ACHN (cell line): Measurements from ENCODE around the gene FAM43B.

Experiments used
- DNase-seq: peaks from one replicate; pipeline ENCODE4 v3.0.0-alpha.2; 2015
- in situ Hi-C: cut with HindIII; loops from 2 replicates; pipeline ENCODE4 v1.10.0; 2017; ENCODE audit warnings: low sequenced_read_pairs, low pct_ligation_motif_present, low pct_unique_long_range_greater_than_20kb

FAM43B gene

DNA sequence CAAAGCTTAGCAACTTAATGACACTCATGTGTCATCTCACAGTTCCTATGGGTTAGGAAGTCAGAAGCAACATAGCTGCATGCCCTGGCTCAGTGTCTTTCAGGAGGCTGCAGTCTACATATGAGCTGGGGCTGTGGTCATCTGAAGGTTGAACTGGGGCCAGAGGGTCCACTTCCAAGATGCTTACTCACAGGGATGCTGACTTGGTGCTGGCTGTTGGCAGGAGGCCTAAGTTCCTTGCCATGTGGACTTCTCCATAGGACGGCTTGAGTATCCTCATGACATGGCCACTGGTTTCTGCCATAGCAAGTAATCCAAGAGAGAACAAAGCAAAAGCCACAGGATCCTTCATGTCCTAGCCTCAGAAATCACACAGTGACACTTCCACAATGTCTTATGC is 12.1 kb upstream of the FAM43B start:
- no peak for DNase-seq
- in situ Hi-C loops: no loop called here

DNA sequence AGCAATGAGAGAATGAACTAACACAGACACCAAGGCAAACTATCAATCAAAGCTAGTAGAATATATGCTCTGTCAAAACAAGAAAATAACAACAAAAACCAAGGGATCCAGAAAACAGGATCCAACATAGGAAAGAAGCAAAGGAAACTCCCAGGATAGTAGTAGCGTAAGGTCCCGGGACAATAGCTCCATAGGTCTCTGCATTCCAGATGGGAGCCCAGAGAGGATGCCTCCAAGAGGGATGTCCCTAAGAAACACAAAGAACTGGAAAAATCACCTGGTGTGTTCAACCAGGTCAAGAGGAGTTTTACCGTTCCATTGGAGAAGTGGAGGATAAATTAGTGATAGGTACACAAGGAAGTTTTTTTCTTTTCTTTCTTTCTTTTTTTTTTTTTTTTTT is 5.7 kb upstream of the FAM43B start:
- no peak for DNase-seq
- in situ Hi-C loops: no loop called here

DNA sequence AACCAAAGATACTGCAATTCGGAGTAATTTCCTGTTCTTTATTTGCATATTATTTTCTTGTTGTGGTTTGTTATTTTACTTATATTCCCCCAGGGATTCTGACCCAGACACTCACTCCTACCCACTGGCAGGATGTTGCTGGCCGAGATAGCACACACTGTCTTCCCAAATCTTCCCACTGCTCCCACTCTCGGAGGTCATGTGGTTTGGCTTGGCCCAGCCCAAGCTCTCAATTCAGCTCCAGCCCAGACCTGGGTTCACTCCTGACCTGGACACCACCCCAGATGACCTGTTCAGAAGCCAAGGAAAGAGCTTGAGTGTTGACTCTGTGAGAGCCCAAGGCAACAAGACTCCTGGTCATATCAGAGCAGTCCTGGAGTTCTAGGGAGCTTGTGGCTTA is 1.2 kb upstream of the FAM43B start:
- in situ Hi-C loops: no loop called here

DNA sequence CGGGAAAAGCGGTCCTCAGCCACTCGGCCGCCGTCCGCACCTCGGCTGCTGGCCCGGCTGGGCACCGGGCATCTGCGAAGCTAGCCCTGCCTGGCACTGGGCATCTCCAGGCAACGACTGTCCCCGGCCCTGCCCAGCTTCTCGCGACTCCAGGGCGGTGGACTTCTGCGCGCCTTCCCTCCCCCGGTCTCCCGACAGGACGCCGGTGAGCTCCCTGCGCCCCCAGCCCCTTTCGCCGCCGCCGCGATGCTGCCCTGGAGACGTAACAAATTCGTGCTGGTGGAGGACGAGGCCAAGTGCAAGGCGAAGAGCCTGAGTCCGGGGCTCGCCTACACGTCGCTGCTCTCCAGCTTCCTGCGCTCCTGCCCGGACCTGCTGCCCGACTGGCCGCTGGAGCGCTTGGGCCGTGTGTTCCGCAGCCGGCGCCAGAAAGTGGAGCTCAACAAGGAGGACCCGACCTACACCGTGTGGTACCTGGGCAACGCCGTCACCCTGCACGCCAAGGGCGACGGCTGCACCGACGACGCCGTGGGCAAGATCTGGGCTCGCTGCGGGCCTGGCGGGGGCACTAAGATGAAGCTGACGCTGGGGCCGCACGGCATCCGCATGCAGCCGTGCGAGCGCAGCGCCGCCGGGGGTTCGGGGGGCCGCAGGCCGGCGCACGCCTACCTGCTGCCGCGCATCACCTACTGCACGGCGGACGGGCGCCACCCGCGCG is 514 bp downstream of the FAM43B start:
- in situ Hi-C loops: no loop called here
- DNase-seq: no peak

More for the DNA sequence above, 1.2 kb upstream of the FAM43B start:
- no peak for DNase-seq

DNA sequence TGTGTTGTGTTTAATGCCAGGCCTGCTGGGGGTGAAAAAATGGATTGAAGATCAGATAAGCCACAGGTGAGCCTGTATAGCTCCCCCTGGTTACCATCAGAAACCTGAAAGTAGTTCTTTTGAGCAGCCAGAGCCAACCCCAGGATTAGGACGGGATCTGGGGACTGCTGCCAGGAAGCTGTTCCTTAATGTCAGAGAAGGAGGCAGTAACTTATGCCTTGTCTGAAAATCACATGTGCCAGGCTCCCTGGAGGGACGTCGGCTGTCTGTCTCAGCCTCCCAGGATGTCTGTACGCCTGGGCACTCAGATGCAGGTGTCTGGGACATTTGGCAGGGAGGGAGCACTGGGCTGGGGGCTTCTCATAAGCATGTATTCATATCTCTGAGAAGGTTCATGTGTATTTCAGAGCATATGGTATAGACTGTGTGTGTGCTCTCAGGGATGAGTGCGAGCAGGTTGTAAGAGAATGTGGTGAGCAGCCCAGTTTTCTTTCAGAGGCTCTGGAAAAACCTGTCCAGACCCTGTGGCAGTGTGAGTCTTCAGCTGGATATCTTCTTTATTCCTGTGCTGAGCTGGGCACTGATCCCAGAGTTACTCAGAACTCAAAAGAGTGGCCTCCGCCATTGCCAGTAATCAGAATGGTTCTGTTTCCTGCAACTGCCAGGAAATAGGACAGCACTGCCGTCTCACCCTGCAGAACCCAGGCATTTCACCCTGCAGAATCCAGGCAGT is 2.8 kb downstream of the FAM43B start:
- no peak for DNase-seq
- in situ Hi-C loops: no loop called here

DNA sequence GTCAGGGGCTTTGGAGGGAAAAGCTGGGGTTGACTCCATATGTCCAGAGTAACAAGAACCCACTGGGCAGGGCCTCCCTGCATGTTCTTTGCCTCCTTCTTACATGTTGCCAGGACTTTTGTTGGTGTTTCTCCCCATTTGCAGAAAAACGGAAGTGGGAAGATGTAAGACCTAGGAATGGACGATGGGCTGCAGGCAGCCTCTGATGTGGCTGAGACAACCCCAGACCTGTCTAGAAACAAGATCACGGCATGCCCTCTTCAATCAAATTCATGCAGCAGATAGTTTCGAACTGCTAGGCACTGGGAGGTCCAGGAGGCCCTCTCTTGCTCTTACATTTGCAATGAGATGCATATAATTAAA is 3.4 kb downstream of the FAM43B start:
- no peak for DNase-seq
- in situ Hi-C loops: no loop called here

DNA sequence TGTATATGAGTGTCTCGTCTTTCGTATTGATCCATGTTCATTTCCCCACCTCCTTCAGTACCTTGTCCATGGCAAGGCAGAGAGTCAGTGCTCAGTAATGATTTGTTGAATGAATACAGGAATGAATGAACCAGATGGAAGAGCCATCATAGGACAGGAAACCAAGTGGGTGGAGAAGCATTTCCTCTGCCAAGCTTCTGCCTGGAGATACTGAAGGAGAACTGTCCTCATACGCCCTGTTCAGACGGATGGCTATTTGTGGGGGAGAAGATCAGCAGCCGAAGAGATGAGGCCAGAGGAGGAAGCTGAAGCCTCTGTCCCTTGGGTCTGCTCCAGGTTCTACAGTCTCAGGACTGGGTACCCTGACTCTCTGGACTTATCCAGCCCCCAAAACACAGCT is 5.8 kb downstream of the FAM43B start:
- in situ Hi-C loops: no loop called here
- no peak for DNase-seq

DNA sequence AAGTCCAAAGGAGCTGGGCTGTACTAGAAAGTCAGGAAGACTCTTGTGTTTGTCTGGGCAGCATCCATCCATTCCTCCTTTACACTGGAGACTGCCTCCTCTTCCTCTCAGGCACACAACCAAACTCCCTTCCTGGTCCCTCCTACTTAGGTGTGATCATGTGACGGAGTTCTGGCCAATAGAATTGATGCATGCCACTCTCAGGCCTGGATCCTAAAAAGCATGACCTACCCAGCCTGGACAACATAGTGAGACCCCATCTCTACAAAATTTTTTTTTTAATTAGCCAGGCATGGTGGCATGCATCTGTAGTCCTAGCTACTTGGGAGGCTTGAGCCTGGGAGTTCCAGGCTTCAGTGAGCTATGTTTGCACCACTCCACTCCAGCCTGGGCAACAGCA is 8.6 kb downstream of the FAM43B start:
- in situ Hi-C loops: no loop called here
- DNase-seq: no peak

DNA sequence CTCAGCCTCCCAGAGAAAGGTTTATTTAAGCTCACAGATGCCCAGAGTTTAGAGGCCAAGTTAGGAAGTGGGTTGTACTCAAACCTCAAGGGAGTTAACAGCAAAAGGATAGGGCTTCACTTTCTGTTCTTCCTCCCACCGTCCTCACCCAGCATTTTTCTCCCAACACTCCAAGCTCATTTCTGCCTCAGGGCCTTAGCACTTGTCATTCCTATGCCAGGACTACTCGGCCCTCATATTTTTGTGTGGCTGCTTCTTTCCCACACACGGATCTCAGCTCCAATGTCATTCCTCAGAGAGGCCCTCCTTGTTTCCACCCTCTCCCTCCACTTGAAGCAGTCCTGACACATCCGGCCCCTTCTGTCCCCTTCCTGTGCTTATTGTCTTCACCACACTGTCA is 12.9 kb downstream of the FAM43B start:
- no peak for DNase-seq
- in situ Hi-C loops: no loop called here

DNA sequence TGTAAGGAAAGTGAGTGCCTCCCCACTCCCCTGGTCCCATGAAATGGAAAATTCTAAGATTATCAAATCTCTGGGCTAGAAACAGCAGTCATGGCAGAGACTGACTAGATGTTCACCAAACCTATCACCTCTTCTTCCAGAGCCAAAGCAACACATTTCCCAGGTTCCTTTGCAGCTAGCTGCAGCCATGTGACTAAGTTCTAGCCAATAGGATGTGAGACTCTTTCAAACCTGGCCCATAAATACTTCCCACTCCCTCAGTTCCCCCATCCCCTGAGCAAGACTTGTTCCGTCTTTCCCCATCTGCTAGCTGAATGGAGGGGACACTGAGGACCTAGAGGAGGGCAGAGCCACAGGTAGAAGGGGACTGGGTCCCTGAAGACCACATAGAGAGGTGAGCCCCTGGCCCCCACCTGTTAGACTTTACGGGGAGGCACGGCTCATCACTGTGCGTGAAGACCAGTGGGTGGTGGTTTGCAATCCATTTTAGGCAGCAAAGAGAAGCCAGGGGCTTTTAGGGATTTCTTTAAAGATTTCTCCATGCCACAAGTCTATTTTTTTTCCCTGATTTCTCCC is 17.2 kb downstream of the FAM43B start:
- DNase-seq: no peak
- in situ Hi-C loops: no loop called here

DNA sequence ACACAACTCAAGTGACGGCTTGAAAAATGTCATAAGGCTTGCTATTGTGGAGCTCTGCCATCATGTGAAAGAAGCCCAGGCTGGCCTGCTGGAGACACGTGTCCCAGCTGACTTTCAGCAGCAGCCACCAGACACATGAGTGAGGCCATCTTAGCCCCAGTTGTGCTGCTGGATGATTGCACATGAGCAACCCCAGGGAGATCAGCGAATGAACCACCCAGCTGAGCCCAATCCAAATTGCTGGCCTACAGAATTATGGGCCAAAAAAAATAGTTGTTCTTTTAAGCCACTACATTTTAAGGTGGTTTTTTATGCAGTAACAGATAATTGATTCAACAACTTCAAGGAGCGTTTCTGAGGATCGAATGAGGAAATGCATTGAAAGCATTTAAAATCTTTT is 19.1 kb downstream of the FAM43B start:
- in situ Hi-C loops: no loop called here

DNA sequence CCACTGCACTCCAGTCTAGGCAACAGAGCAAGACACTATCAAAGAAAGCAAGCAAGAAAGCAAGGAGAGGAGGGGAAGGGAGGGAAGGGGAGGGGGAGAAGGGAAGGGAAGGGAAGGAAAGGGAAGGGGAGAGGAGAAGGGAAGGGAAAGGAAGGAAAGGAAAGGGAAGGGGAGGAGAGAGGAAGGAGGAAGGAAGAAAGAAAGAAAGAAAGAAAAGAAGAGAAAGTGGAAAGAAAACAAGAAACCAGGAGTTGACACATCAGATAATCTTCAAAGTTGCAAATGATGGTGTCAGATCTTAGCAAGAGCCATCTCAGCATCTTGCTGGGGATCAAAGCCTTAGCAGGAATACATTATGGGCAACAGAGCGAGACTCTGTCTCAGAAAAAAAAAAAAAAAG is 21.6 kb downstream of the FAM43B start:
- in situ Hi-C loops: no loop called here
- no peak for DNase-seq

More for the DNA sequence above, 19.1 kb downstream of the FAM43B start:
- DNase-seq: no peak

DNA sequence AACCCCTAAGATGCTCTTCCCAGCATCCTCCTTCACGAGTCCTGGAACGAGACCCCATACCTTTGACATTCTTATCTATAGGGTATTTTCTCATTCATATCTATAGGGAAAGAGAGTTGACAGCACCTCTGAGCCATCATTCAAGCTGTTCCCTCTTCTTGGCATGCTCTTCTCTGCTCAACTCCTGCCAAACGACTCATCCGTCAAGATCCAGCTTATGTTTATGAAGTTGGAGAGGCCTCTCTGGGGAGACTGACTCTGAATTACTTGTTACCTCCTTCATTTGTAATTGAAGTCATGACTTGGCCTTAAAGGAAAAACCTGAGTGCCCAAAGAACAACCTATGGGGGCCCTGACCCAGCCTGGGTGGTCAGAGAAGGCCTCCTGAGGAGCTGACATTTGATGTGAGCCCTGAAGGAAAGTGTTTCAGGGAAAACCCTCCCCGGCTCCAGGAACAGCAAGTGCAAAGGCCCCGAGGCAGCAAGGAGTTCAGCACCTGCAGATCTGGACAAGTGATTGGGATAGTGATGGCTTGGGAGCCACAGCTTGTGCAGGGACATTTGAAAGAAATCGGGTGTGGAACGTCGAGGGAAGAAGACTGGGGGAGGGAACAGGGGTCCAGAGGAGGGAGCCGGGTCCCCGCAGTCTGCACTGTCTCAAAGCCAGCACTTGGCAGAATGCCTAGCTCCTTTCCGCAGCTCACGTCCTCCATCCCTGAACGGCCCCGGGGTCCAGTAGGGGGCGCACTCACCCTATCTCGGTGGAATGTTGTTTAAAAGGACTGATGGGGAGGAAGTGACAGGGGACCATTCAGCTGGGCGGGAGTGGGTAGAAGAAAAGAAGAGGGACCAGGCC is 22.5 kb downstream of the FAM43B start:
- in situ Hi-C loops: no loop called here
- peak; percentile 64 for DNase-seq

DNA sequence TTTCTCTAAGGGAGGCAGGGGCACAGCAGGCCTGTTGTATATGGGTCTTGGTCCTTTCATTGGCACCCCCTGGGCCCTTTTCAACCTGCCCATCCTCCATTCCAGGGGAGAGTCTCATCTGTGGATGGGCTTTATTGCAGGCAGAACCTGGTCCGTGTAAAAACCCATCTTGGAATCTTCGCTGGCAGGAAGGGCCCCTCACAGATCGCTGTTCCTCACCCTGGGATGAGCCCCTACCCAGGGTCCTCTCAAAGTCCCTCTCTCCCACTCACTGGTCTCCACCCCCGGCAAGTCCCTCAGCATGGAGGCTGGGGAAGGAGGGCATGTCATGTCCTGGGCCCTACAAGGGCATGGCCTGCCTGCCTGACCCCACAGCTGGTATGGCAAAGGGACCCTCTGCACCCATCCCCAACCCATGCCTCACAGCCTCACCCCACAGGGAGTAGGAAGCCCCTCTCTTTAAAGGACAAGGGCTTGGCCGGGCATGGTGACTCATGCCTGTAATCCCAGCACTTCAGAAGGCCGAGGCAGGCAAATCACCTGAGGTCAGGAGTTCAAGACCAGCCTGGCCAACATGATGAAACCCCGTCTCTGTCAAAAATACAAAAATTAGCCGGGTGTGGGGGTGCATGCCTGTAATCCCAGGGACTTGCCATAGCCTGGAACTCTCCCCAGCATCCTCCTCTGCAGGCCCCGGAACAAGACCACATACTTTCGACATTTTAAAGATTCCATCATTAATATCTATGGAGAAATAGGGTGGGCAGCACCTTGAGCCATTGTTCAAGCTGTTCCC is 23.4 kb downstream of the FAM43B start:
- in situ Hi-C loops: no loop called here
- DNase-seq: no peak

DNA sequence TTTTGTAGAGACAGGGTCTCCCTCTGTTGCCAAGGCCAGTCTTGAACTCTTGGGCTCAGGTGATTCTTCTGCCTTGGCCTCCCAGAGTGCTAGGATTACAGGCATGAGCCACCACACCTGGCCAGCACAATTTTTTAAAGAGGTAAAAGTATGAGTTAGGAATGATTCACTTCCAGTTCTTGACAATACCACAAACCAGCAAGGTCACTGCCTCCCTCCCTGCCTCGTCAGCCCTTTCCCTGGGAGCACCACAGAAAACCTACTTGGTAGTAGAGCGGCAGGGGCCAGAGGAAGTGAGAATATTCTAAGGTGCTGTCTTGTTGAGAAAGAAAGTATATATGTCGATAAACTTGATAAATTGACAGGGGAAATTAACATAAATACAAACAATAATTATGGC is 25.7 kb downstream of the FAM43B start:
- in situ Hi-C loops: no loop called here
- no peak for DNase-seq

DNA sequence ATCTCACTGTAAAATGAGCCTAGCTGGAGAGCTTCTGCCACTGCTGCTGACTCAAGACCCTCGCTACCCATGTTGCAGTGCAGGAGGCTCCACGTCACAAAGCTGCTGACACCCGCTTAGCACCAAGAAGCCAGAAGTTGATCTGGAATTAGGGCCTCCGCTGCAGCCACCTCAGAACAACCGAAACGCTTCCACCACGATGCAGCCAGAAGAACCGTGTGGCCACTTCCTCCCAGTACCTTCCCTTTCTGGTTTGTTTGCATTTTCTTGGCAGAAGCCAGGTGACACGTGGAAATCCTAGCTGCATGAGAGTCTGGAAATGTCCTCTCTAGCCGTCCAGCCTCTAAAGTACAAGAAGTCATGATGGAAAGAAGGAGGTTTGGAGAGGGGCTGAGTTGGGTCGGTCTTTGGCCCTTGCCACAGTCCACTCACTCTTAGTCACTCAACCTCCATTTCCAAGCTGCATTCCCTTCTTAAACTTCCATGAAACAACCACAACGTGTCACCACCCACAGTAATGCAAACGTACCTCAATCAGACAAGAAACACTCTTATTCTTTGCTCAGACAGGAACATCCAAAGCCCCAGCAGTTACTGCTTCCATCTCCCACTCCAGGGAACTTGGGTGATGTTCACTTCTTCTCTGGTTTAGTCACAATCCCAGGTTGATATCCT is 26.5 kb downstream of the FAM43B start:
- DNase-seq: no peak
- in situ Hi-C loops: no loop called here

DNA sequence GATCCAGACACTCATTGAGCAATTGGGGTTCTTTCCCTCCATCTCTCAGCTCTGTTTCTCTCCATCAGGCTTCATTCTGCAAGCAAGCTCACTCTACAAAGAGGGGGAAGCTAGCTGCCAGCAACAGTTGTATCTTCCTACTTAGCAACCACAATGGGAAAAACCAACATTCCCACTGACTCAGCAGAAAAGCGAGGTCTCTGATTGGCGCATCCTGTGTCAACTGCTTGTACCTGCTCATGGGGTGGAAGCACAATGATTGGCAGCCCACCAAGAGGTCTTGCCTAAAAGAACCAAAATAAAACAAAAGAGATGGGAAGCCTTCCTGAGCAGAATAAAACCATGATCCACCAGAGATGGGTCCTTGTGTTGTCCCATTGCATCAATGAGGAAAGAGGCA is 32.5 kb downstream of the FAM43B start:
- in situ Hi-C loops: no loop called here

More for the DNA sequence above, 32.5 kb downstream of the FAM43B start:
- DNase-seq: no peak
